Measurements from ENCODE around the gene SNRPD1. TPM values are rescaled to one million over a fixed set of nuclear protein-coding genes. Genes with fewer than 3 reads are reported as not detected.
"Not testable (repeated sequence)": the region's sequence is repeated elsewhere in the genome, so short reads cannot be mapped to it uniquely, and the experiment has no call there.

SNRPD1 gene
- total RNA-seq, 1 experiment from 2014 or later: 94.2 TPM

DNA sequence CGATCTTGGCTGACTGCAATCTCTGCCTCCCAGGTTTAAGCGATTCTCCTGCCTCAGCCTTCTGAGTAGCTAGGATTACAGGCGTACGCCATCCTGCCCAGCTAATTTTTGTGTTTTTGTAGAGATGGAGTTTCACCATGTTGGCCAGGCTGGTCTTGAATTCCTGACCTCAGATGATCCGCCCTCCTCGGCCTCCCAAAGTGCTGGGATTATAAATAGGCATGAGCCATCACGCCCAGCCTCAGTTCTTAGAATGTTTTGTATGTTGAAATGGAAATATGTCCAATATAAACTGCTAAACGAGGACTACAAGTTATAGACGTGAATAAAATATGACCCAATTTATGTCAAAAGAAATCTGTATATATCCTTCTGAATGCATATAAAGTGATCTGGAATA lies 9.5 kb downstream of the SNRPD1 start:
- BruUV-seq (replicated peaks); in situ Hi-C loops (cut with HindIII; ENCODE audit: low pct_unique_long_range_greater_than_20kb, low sequenced_read_pairs): not testable (repeated sequence)

DNA sequence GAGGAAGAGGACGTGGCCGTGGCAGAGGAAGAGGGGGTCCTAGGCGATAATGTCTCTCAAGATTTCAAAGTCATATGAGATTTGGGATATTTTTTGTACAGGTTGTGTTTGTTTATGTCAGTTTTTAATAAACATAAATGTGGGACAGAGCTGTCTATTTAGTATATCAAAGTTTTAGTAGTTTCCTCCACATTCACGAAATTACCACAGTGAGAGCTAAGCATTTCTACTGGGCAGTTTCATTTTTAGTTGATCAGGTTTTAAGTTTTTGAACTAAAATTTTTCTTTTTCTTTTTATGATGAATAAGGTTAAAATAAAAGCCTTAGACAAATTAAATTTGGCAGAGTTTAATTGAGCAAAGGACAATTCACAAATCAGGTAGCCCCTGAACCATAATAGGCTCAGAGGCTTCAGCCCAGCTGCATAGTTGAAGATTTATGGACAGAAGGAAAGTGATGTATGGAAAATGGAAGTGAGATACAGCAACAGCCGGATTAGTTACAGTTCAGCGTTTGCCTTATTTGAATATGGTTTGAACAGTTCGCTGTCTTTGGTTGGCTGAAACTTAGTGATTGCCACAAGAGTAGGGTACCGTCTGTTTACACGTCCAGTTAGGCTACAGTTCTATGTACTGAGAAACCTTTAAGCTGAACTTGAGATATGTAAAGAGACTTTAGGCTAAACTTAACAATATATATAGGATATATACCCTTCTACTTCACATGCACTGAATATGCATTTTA lies 17.1 kb downstream of the SNRPD1 start:
- TF ChIP-seq POLR2AphosphoS5 (IDR thresholded peaks at IDR 0.05; ENCODE audit: low read depth, low read length) (no peak), SIN3A (IDR thresholded peaks at IDR 0.05; ENCODE audit: borderline replicate concordance, insufficient read depth, low read depth, low read length) (no peak), TCF7L2 (IDR thresholded peaks at IDR 0.05; ENCODE audit: low read depth, low read length) (no peak)
- TF ChIP-seq, protein P1, sequence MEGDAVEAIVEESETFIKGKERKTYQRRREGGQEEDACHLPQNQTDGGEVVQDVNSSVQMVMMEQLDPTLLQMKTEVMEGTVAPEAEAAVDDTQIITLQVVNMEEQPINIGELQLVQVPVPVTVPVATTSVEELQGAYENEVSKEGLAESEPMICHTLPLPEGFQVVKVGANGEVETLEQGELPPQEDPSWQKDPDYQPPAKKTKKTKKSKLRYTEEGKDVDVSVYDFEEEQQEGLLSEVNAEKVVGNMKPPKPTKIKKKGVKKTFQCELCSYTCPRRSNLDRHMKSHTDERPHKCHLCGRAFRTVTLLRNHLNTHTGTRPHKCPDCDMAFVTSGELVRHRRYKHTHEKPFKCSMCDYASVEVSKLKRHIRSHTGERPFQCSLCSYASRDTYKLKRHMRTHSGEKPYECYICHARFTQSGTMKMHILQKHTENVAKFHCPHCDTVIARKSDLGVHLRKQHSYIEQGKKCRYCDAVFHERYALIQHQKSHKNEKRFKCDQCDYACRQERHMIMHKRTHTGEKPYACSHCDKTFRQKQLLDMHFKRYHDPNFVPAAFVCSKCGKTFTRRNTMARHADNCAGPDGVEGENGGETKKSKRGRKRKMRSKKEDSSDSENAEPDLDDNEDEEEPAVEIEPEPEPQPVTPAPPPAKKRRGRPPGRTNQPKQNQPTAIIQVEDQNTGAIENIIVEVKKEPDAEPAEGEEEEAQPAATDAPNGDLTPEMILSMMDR (IDR thresholded peaks at IDR 0.05): no peak
- TF ChIP-seq, protein P2, sequence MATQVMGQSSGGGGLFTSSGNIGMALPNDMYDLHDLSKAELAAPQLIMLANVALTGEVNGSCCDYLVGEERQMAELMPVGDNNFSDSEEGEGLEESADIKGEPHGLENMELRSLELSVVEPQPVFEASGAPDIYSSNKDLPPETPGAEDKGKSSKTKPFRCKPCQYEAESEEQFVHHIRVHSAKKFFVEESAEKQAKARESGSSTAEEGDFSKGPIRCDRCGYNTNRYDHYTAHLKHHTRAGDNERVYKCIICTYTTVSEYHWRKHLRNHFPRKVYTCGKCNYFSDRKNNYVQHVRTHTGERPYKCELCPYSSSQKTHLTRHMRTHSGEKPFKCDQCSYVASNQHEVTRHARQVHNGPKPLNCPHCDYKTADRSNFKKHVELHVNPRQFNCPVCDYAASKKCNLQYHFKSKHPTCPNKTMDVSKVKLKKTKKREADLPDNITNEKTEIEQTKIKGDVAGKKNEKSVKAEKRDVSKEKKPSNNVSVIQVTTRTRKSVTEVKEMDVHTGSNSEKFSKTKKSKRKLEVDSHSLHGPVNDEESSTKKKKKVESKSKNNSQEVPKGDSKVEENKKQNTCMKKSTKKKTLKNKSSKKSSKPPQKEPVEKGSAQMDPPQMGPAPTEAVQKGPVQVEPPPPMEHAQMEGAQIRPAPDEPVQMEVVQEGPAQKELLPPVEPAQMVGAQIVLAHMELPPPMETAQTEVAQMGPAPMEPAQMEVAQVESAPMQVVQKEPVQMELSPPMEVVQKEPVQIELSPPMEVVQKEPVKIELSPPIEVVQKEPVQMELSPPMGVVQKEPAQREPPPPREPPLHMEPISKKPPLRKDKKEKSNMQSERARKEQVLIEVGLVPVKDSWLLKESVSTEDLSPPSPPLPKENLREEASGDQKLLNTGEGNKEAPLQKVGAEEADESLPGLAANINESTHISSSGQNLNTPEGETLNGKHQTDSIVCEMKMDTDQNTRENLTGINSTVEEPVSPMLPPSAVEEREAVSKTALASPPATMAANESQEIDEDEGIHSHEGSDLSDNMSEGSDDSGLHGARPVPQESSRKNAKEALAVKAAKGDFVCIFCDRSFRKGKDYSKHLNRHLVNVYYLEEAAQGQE (IDR thresholded peaks at IDR 0.05; ENCODE audit: insufficient read depth in 1 of 2, low read depth in 2 of 2, low read length in 1 of 2): no peak
- in situ Hi-C loops (cut with HindIII; ENCODE audit: low pct_unique_long_range_greater_than_20kb, low sequenced_read_pairs): no loop called here
- ATAC-seq: no peak
- no TSS peak for BruUV-seq (replicated peaks)
- H3K9me3 ChIP-seq (ENCODE audit: control insufficient read depth, insufficient read depth, low read depth, low read length): no peaks in the 10 kb centered on the region
- no peaks in the 10 kb centered on the region for H3K4me1 ChIP-seq (ENCODE audit: control insufficient read depth, insufficient read depth, low read length)
- ChIA-PET POLR2A (interaction anchor here (0.6 kb wide), 1 partner anchor 461 kb away, joined by 16 read pairs; no protein-coding TSS in a partner anchor), CTCF (no interaction called here)
- H3K36me3 ChIP-seq (ENCODE audit: control insufficient read depth, insufficient read depth, low read length): peaks cover 32% of the 10 kb centered on the region
- DNase-seq (ENCODE audit: low read depth, low spot score): no peak
- no peaks in the 10 kb centered on the region for H3K27me3 ChIP-seq (ENCODE audit: control insufficient read depth, insufficient read depth, low read length)
- intact Hi-C loops (cut with micrococcal nuclease; ENCODE audit: unreplicated experiment): no loop called here
- no peak overlapping the region for H3K27ac ChIP-seq (ENCODE audit: low read length)
- no peak overlapping the region for H3K4me3 ChIP-seq (ENCODE audit: low read depth in 2 of 2, low read length in 2 of 2)

More for the DNA sequence above, 9.5 kb downstream of the SNRPD1 start:
- DNase-seq (ENCODE audit: low read depth, low spot score); H3K9me3 ChIP-seq (ENCODE audit: control insufficient read depth, insufficient read depth, low read depth, low read length); H3K27me3 ChIP-seq (ENCODE audit: control insufficient read depth, insufficient read depth, low read length); CTCF ChIA-PET; intact Hi-C loops (cut with micrococcal nuclease; ENCODE audit: unreplicated experiment); ATAC-seq; H3K4me1 ChIP-seq (ENCODE audit: control insufficient read depth, insufficient read depth, low read length); H3K4me3 ChIP-seq (ENCODE audit: low read depth in 2 of 2, low read length in 2 of 2); H3K27ac ChIP-seq (ENCODE audit: low read length): not testable (repeated sequence)
- H3K36me3 ChIP-seq (ENCODE audit: control insufficient read depth, insufficient read depth, low read length): peaks cover 15% of the 10 kb centered on the region
- POLR2A ChIA-PET: interaction anchor here (0.6 kb wide), 1 partner anchor 81 kb away, joined by 5 read pairs; no protein-coding TSS in a partner anchor

DNA sequence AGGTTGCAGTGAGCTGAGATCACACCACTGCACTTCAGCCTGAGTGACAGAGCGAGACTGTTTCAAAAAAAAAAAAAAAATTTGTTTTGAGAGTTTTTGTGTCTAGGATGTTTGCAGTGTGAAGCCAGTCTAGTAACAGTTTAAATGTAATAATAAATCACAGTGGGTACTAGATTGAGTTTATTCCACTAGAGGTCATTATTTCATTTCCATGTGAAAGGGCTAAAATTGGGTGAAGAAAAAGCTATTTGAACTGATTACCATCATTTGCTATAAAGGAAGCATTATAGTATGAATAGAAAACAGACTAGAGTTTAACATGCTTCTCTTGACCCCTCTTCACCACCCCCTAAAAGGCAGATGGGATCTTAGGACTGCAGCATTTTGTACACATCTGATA lies 20.3 kb downstream of the SNRPD1 start:
- H3K9me3 ChIP-seq (ENCODE audit: control insufficient read depth, insufficient read depth, low read depth, low read length): no peaks in the 10 kb centered on the region
- no peaks in the 10 kb centered on the region for H3K4me1 ChIP-seq (ENCODE audit: control insufficient read depth, insufficient read depth, low read length)
- ChIA-PET POLR2A (interaction anchor here (0.7 kb wide), 1 partner anchor 165 kb away, joined by 3 read pairs; no protein-coding TSS in a partner anchor), CTCF (interaction anchor here (0.6 kb wide), 2 partner anchors 31 to 218 kb away, joined by 3 to 6 read pairs; no protein-coding TSS in a partner anchor)
- H3K27me3 ChIP-seq (ENCODE audit: control insufficient read depth, insufficient read depth, low read length): no peaks in the 10 kb centered on the region
- DNase-seq (ENCODE audit: low read depth, low spot score) (no peak), ATAC-seq (no peak)
- BruUV-seq (replicated peaks): no TSS peak
- H3K4me3 ChIP-seq (ENCODE audit: low read depth in 2 of 2, low read length in 2 of 2): no peak overlapping the region
- in situ Hi-C loops (cut with HindIII; ENCODE audit: low pct_unique_long_range_greater_than_20kb, low sequenced_read_pairs): no loop called here
- H3K36me3 ChIP-seq (ENCODE audit: control insufficient read depth, insufficient read depth, low read length): peaks cover 25% of the 10 kb centered on the region
- no peak overlapping the region for H3K27ac ChIP-seq (ENCODE audit: low read length)
- intact Hi-C loops (cut with micrococcal nuclease; ENCODE audit: unreplicated experiment): no loop called here
- no peak for TF ChIP-seq SIN3A (IDR thresholded peaks at IDR 0.05; ENCODE audit: borderline replicate concordance, insufficient read depth, low read depth, low read length)
- TF ChIP-seq, protein P1 (IDR thresholded peaks at IDR 0.05): no peak
- no peak for TF ChIP-seq POLR2AphosphoS5 (IDR thresholded peaks at IDR 0.05; ENCODE audit: low read depth, low read length)
- TF ChIP-seq, protein P2 (IDR thresholded peaks at IDR 0.05; ENCODE audit: insufficient read depth in 1 of 2, low read depth in 2 of 2, low read length in 1 of 2): no peak
- no peak for TF ChIP-seq TCF7L2 (IDR thresholded peaks at IDR 0.05; ENCODE audit: low read depth, low read length)

Measured in Panc1 (cell line).